C4-2B (cell line): ENCODE measurements around the gene SYTL5.

Experiments
- H3K27ac ChIP-seq: fragments of 450-650 bp; 2 replicates; pipeline ENCODE4 v1.5.1; 2017
- CTCF ChIP-seq: fragments of 450-650 bp; conservative IDR thresholded peaks from 2 replicates; pipeline ENCODE4 v1.5.1; 2017; ENCODE audit warnings: mild to moderate bottlenecking
- ZFX ChIP-seq: fragments of 450-650 bp; IDR thresholded peaks from 2 replicates; pipeline ENCODE4 v1.6.1; 2017

The SYTL5 gene

GRCh38 chrX:38050806-38051205 is 44.5 kb downstream of the SYTL5 start:
- TF ChIP-seq ZFX (no peak), CTCF (no peak)
- no peak overlapping the region for H3K27ac ChIP-seq

GRCh38 chrX:38052096-38052495 is 45.7 kb downstream of the SYTL5 start:
- H3K27ac ChIP-seq = no peak overlapping the region

GRCh38 chrX:38055170-38055847 is 49.0 kb downstream of the SYTL5 start:
- TF ChIP-seq ZFX = no peak
- TF ChIP-seq CTCF = no peak
- no peak overlapping the region for H3K27ac ChIP-seq

More at GRCh38 chrX:38052096-38052495, 45.7 kb downstream of the SYTL5 start:
- TF ChIP-seq ZFX (no peak), CTCF (no peak)

- TF ChIP-seq ZFX = no peak
- no peak for TF ChIP-seq CTCF
- no peak overlapping the region for H3K27ac ChIP-seq
These were observed 54.1 kb downstream of the SYTL5 start for GRCh38 chrX:38060331-38060878.

- no peak overlapping the region for H3K27ac ChIP-seq
- TF ChIP-seq CTCF (no peak), ZFX (no peak)
These were observed 55.0 kb downstream of the SYTL5 start for GRCh38 chrX:38061335-38061734.

- no peak overlapping the region for H3K27ac ChIP-seq
- TF ChIP-seq CTCF (no peak), ZFX (no peak)
These were observed 60.6 kb downstream of the SYTL5 start for GRCh38 chrX:38066934-38067333.

- H3K27ac ChIP-seq = no peak overlapping the region
- no peak for TF ChIP-seq CTCF
- no peak for TF ChIP-seq ZFX
These were observed 62.9 kb downstream of the SYTL5 start for GRCh38 chrX:38069273-38069672.
